K562 (cell line): ENCODE results near the gene TAF3. TPM values are rescaled to one million over a fixed set of nuclear protein-coding genes. Genes with fewer than 3 reads are reported as not detected.

Experiments used
- ARID1B ChIP-seq: fragments of 450-650 bp; IDR thresholded peaks from 2 replicates; pipeline ENCODE4 v1.6.1; 2016; ENCODE audit warnings: antibody characterized with exemption, mild to moderate bottlenecking, inconsistent platforms
- ATF2 ChIP-seq: sonication (generic); formaldehyde crosslinking; IDR thresholded peaks from 2 replicates; pipeline ENCODE4 v1.8.1; 2022; ENCODE audit warnings: missing genetic modification reagents
- BACH1 ChIP-seq: fragments of 200-800 bp; sonication (Bioruptor generic); IDR thresholded peaks from 2 replicates; pipeline ENCODE4 v1.6.1; 2016; ENCODE audit warnings: missing genetic modification characterization, missing compliant biosample characterization
- CEBPB ChIP-seq: fragments of 450-650 bp; IDR thresholded peaks from 2 replicates; pipeline ENCODE4 v1.6.1; 2016; ENCODE audit warnings: missing genetic modification characterization, missing compliant biosample characterization
- FOSL1 ChIP-seq: fragments of 200-800 bp; sonication (Bioruptor generic); conservative IDR thresholded peaks from 2 replicates; pipeline ENCODE4 v1.6.1; 2016; ENCODE audit warnings: missing genetic modification characterization, missing compliant biosample characterization
- GTF2E2 ChIP-seq: fragments of 200-800 bp; sonication (Bioruptor generic); IDR thresholded peaks from 2 replicates; pipeline ENCODE4 v1.6.1; 2016; ENCODE audit warnings: missing genetic modification characterization, missing compliant biosample characterization
- KLF1 ChIP-seq: fragments of 450-650 bp; IDR thresholded peaks from 2 replicates; pipeline ENCODE4 v1.6.1; 2016; ENCODE audit warnings: missing genetic modification characterization, missing compliant biosample characterization
- MBD2 ChIP-seq: sonication (generic); IDR thresholded peaks from 2 replicates; pipeline ENCODE4 v1.6.1; 2016; ENCODE audit warnings: low read depth, borderline replicate concordance
- MEF2A ChIP-seq: IDR thresholded peaks from 2 replicates; pipeline ENCODE4 v1.6.1; 2011; ENCODE audit warnings: low read depth, mild to moderate bottlenecking, low read length, moderate library complexity; ENCODE audit not compliant: control insufficient read depth
- MEIS2 ChIP-seq: fragments of 450-650 bp; IDR thresholded peaks from 2 replicates; pipeline ENCODE4 v1.6.1; 2014; ENCODE audit warnings: mild to moderate bottlenecking; ENCODE audit not compliant: partially characterized antibody
- MNT ChIP-seq, 2 experiments: fragments of 450-650 bp; conservative IDR thresholded peaks; 2 replicates each; pipeline ENCODE4 v1.6.1; 2017; ENCODE audit warnings: mild to moderate bottlenecking in 2 of 2, moderate library complexity in 2 of 2
- MTA3 ChIP-seq: fragments of 450-650 bp; formaldehyde crosslinking; IDR thresholded peaks from 2 replicates; pipeline ENCODE4 v1.6.1; 2017; ENCODE audit warnings: mild to moderate bottlenecking, borderline replicate concordance
- NELFE ChIP-seq: IDR thresholded peaks from 2 replicates; pipeline ENCODE4 v1.6.1; 2011; ENCODE audit warnings: mild to moderate bottlenecking; ENCODE audit not compliant: insufficient read depth, insufficient read length
- NFE2 ChIP-seq: IDR thresholded peaks from 2 replicates; pipeline ENCODE4 v1.6.1; 2014; ENCODE audit warnings: antibody characterized with exemption, low read depth
- PCBP1 ChIP-seq: fragments of 200-400 bp; formaldehyde crosslinking; IDR thresholded peaks from 2 replicates; pipeline ENCODE4 v1.6.1; 2018; ENCODE audit warnings: mild to moderate bottlenecking, low read depth, low read length; ENCODE audit not compliant: poor library complexity, severe bottlenecking
- POLR3G ChIP-seq: IDR thresholded peaks from 2 replicates; pipeline ENCODE4 v1.6.1; 2011; ENCODE audit not compliant: insufficient read length, insufficient replicate concordance; ENCODE audit errors: extremely low read depth
- PTBP1 ChIP-seq: fragments of 200-400 bp; formaldehyde crosslinking; IDR thresholded peaks from 2 replicates; pipeline ENCODE4 v1.6.1; 2017; ENCODE audit warnings: low read depth, low read length
- PYGO2 ChIP-seq: fragments of 450-650 bp; IDR thresholded peaks from 2 replicates; pipeline ENCODE4 v1.6.1; 2016; ENCODE audit warnings: mild to moderate bottlenecking, missing genetic modification characterization, moderate library complexity, missing compliant biosample characterization
- RAD51 ChIP-seq: fragments of 450-650 bp; IDR thresholded peaks from 2 replicates; pipeline ENCODE4 v1.7.1; 2016; ENCODE audit warnings: low read depth, mild to moderate bottlenecking, borderline replicate concordance
- SIRT6 ChIP-seq: IDR thresholded peaks from one replicate; pipeline ENCODE4 v1.6.1; 2012; ENCODE audit warnings: low read depth, mild to moderate bottlenecking, control low read depth, inconsistent platforms, low read length, moderate library complexity
- SNRNP70 ChIP-seq: fragments of 200-400 bp; formaldehyde crosslinking; optimal IDR thresholded peaks from 2 replicates; pipeline ENCODE3; 2017; ENCODE audit warnings: low read depth, low read length
- SREBF2 ChIP-seq: sonication (generic); formaldehyde crosslinking; IDR thresholded peaks from 2 replicates; pipeline ENCODE4 v1.4.0; 2020; ENCODE audit warnings: mild to moderate bottlenecking, missing genetic modification reagents
- SRF ChIP-seq, 2 experiments: fragments of 250-450, 450-650 bp in 1 of 2; sonication (Bioruptor Pico) in 1 of 2; sonication (generic) in 1 of 2; formaldehyde crosslinking; IDR thresholded peaks; 2 replicates each; pipeline versions ENCODE4 v1.5.0 to v1.5.1; 2020 to 2022; ENCODE audit warnings: mild to moderate bottlenecking in 1 of 2, missing genetic modification reagents in 1 of 2
- TRIM24 ChIP-seq, 2 experiments: fragments of 450-650 bp; IDR thresholded peaks; 2 replicates each; pipeline ENCODE4 v1.6.1; 2016
- TSC22D4 ChIP-seq: fragments of 450-650 bp; IDR thresholded peaks from 2 replicates; pipeline ENCODE4 v1.6.1; 2016; ENCODE audit warnings: missing genetic modification characterization, missing biosample characterization, control low read depth
- ZC3H11A ChIP-seq: IDR thresholded peaks from 2 replicates; pipeline ENCODE4 v1.6.1; 2012; ENCODE audit warnings: low read depth, low read length, improper control_type of control experiment
- ZNF274 ChIP-seq: IDR thresholded peaks from 2 replicates; pipeline ENCODE4 v1.6.1; 2011; ENCODE audit warnings: low read depth, mild to moderate bottlenecking, low read length, moderate library complexity, borderline replicate concordance
- ZNF282 ChIP-seq: sonication (generic); formaldehyde crosslinking; IDR thresholded peaks from 2 replicates; pipeline ENCODE4 v1.8.1; 2023; ENCODE audit warnings: missing genetic modification reagents
- ZNF444 ChIP-seq: fragments of 250-450 bp; sonication (Bioruptor Pico); IDR thresholded peaks from 2 replicates; pipeline ENCODE4 v1.4.0; 2020; ENCODE audit warnings: mild to moderate bottlenecking, moderate library complexity
- ZNF830 ChIP-seq: fragments of 250-450 bp; sonication (Bioruptor Pico); IDR thresholded peaks from 2 replicates; pipeline ENCODE4 v1.5.0; 2021; ENCODE audit warnings: mild to moderate bottlenecking
- polyA plus RNA-seq, 8 experiments: library from polyadenylated mRNA; depleted of rRNA in 4 of 8; stranded (reverse) in 5 of 8; unstranded in 3 of 8; fragments of >200 nt; fragmentation: Nextera tagmentation in 2 of 8; fragmentation: Illumina TruSeq in 1 of 8; extraction: Ambion mirVana in 2 of 8; extraction: Trizol in 1 of 8; gene quantifications; 2 replicates each; pipeline versions ENCODE4 v1.2.1 to v1.2.3, GENCODE V29; 2011 to 2014; ENCODE audit warnings: inconsistent platforms in 1 of 8, missing spikeins in 1 of 8
- total RNA-seq, 7 experiments: library from RNA; depleted of rRNA in 6 of 7; stranded (reverse); fragments of >200 nt in 6 of 7; fragmentation: Illumina TruSeq in 2 of 7; extraction: Trizol in 2 of 7; gene quantifications; 2 replicates each; pipeline versions ENCODE4 v1.2.1 to v1.2.3, GENCODE V29; 2011 to 2021; ENCODE audit warnings: low replicate concordance in 1 of 7

The TAF3 gene
- total and polyA plus RNA-seq, 9 of the 15 experiments (the other 6 are each of a cell fraction or from before 2014, with no cell fraction given), result 1.5 to 9.9 (median 4.1) TPM

- no peak for TF ChIP-seq SIRT6
- peak; percentile 70 for TF ChIP-seq MEF2A
- TF ChIP-seq CEBPB (tag), result peak; percentile 57
- peak; percentile 99 for TF ChIP-seq NFE2
- TF ChIP-seq ARID1B, result peak; percentile 52
- no peak for TF ChIP-seq MTA3
- no peak for TF ChIP-seq RAD51
- TF ChIP-seq ZNF830 (CRISPR knock-in tag), result no peak
- TF ChIP-seq SREBF2 (CRISPR knock-in tag), result no peak
- TF ChIP-seq FOSL1 (tag), result 0 out of 2 replicates have a peak, but pooled peaks have one; percentile 13
- TF ChIP-seq ZC3H11A, result no peak
- no peak for TF ChIP-seq POLR3G
- TF ChIP-seq MEIS2, result no peak
- TF ChIP-seq SRF (CRISPR knock-in tag; IDR thresholded peaks at IDR 0.05), result no peak; a peak in 1 of 4 replicates
- TF ChIP-seq KLF1 (tag), result no peak
- no peak for TF ChIP-seq ZNF274
- peak; percentile 92 for TF ChIP-seq BACH1 (tag)
- TF ChIP-seq NELFE, result no peak
- TF ChIP-seq TRIM24 (IDR thresholded peaks at IDR 0.05), result peak; percentile 30 to 54; a peak in 1 of 4 replicates
- TF ChIP-seq ZNF282, result no peak
- no peak for TF ChIP-seq MBD2
- no peak for TF ChIP-seq GTF2E2
- no peak for TF ChIP-seq ZNF444
- no peak for TF ChIP-seq PTBP1
- no peak for TF ChIP-seq PCBP1
- TF ChIP-seq TSC22D4 (tag), result no peak
- no peak for TF ChIP-seq ATF2 (CRISPR knock-in tag)
- TF ChIP-seq SNRNP70, result no peak
- TF ChIP-seq PYGO2 (tag), result no peak
- no peak for TF ChIP-seq MNT (conservative IDR thresholded peaks at IDR 0.05)
Measured at GRCh38 chr10:7956508-7956907, 138.2 kb downstream of the TAF3 start (continued).
